ENCODE data around the gene ZRANB3.

GRCh38 chr2:135259123-135259522 lies 271.9 kb downstream of the ZRANB3 start:
- TF ChIP-seq POLR2A (IDR thresholded peaks at IDR 0.05; ENCODE audit: low read length) (no peak), GATA1 (IDR thresholded peaks at IDR 0.05; ENCODE audit: low read depth, low read length) (no peak)
